ENCODE results near the gene ARFIP1.

DNA sequence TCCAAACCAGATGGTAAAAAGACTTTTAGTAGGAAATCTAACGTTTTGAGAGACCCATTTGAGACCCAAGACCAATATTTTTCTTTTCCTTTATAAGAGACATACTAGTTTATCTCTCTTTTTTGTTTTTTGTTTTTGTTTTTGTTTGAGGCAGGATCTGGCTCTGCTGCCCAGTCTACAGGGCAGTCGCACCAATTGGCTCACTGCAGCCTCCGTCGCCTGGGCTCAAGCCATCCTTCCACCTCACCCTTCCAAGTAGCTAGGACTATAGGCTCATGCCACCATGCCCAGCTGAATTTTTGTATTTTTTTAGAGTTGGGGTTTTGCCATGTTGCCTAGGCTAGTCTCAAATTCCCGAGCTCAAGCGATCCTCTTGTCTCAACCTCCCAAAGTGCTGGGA is 79.2 kb downstream of the ARFIP1 start:
- no peak for TF ChIP-seq ADNP (tag; IDR thresholded peaks at IDR 0.05)
- TF ChIP-seq POLR2AphosphoS5 (IDR thresholded peaks at IDR 0.05; ENCODE audit: control insufficient read depth, insufficient read depth, low read depth, low read length): no peak
- TF ChIP-seq POLR3A (IDR thresholded peaks at IDR 0.05; ENCODE audit: borderline replicate concordance, extremely low read depth, insufficient read depth, insufficient read length): no peak
- TF ChIP-seq UBTF (IDR thresholded peaks at IDR 0.05; ENCODE audit: borderline replicate concordance in 1 of 2, low read depth in 2 of 2, low read length in 2 of 2): no peak
- no peak for TF ChIP-seq MECOM (CRISPR knock-in tag; IDR thresholded peaks at IDR 0.05)
- TF ChIP-seq PCBP1 (IDR thresholded peaks at IDR 0.05; ENCODE audit: low read depth, low read length, poor library complexity, severe bottlenecking): no peak
